ENCODE measurements around the gene PGLYRP4.

Gene PGLYRP4

GRCh38 chr1:153366261-153366660 lies 17.6 kb upstream of the PGLYRP4 start:
- no peak overlapping the region for H3K4me3 ChIP-seq (ENCODE audit: low read length)
- no peak for DNase-seq (ENCODE audit: low read depth)
- TF ChIP-seq CTCF (conservative IDR thresholded peaks at IDR 0.05; ENCODE audit: low read depth, low read length), result no peak

- no peak overlapping the region for H3K4me3 ChIP-seq (ENCODE audit: low read length)
- no peak for DNase-seq (ENCODE audit: low read depth)
- TF ChIP-seq CTCF (conservative IDR thresholded peaks at IDR 0.05; ENCODE audit: low read depth, low read length), result no peak
Observed at GRCh38 chr1:153365696-153366095, 17.1 kb upstream of the PGLYRP4 start.

GRCh38 chr1:153364766-153365666 lies 16.4 kb upstream of the PGLYRP4 start:
- H3K4me3 ChIP-seq (ENCODE audit: low read length), result no peak overlapping the region

GRCh38 chr1:153364156-153364555 lies 15.5 kb upstream of the PGLYRP4 start:
- DNase-seq (ENCODE audit: low read depth), result no peak
- no peak overlapping the region for H3K4me3 ChIP-seq (ENCODE audit: low read length)
- no peak for TF ChIP-seq CTCF (conservative IDR thresholded peaks at IDR 0.05; ENCODE audit: low read depth, low read length)

More at GRCh38 chr1:153364766-153365666, 16.4 kb upstream of the PGLYRP4 start:
- no peak for DNase-seq (ENCODE audit: low read depth)
- no peak for TF ChIP-seq CTCF (conservative IDR thresholded peaks at IDR 0.05; ENCODE audit: low read depth, low read length)

GRCh38 chr1:153363641-153364040 lies 15.0 kb upstream of the PGLYRP4 start:
- no peak for DNase-seq (ENCODE audit: low read depth)
- no peak overlapping the region for H3K4me3 ChIP-seq (ENCODE audit: low read length)
- no peak for TF ChIP-seq CTCF (conservative IDR thresholded peaks at IDR 0.05; ENCODE audit: low read depth, low read length)

- TF ChIP-seq CTCF (conservative IDR thresholded peaks at IDR 0.05; ENCODE audit: low read depth, low read length), result no peak
- H3K4me3 ChIP-seq (ENCODE audit: low read length), result no peak overlapping the region
- no peak for DNase-seq (ENCODE audit: low read depth)
Observed at GRCh38 chr1:153362187-153362775, 13.6 kb upstream of the PGLYRP4 start.
